Left cardiac atrium (tissue), 4 donors: ENCODE results near the gene FAM174C. TPM values are rescaled to one million over a fixed set of nuclear protein-coding genes. Genes with fewer than 3 reads are reported as not detected.

Experiments used
- ATAC-seq, 2 donors: fragments of 200-7000 bp; cut with Tn5 transposase; one replicate each; pipeline ENCODE4 v1.9.1; 2020; ENCODE audit warnings: mild to moderate bottlenecking in 2 of 2, moderate library complexity in 2 of 2
- DNase-seq: peaks from one replicate; pipeline ENCODE4 v3.0.0-alpha.2; 2020
- intact Hi-C, 2 donors: fragments of 100-400 bp; cut with DNase I; formaldehyde crosslinking; loops; one replicate each; pipeline versions ENCODE4 v1.14.1 to v1.15.1; 2022 to 2023
- total RNA-seq, 2 donors: library from RNA; stranded (reverse); fragmentation: NEBNext Ultra II Directional; extraction: Animal tissue kit (Norgen Biotek cat#: 25700); gene quantifications; one replicate each; pipeline ENCODE4 v1.2.1, GENCODE V29; 2021
- donor health status: DM: no; HTN: yes; CAD: no.
- donor health status: DM: no; HTN: yes; CAD: no; lungs with severe emphysema.
- donor health status: DM: yes; HTN: yes; CAD: no.
- donor health status: Dilated cardiomyopathy.

FAM174C gene
- total RNA-seq, 2 donors from 2014 or later: 19.2 to 21.4 TPM

DNA sequence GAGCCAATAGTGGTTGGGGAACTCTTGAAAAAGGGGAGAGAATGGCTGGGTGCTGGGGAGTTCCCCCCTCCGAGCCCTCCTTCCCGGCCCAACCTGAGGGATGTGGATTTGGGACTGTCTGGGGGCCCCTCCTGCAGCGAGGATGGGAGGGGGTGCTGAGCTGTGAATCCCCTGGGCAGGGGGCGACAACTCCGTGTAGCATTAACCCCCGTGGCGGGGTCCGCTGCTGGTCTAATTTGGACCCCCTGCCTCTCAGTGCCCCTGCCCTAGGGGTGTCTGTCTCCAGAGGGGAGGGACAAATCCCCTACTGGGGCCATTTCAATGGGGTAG lies 17.2 kb upstream of the FAM174C start:
- intact Hi-C loops: no loop called here
- ATAC-seq (no peak), DNase-seq (no peak)

DNA sequence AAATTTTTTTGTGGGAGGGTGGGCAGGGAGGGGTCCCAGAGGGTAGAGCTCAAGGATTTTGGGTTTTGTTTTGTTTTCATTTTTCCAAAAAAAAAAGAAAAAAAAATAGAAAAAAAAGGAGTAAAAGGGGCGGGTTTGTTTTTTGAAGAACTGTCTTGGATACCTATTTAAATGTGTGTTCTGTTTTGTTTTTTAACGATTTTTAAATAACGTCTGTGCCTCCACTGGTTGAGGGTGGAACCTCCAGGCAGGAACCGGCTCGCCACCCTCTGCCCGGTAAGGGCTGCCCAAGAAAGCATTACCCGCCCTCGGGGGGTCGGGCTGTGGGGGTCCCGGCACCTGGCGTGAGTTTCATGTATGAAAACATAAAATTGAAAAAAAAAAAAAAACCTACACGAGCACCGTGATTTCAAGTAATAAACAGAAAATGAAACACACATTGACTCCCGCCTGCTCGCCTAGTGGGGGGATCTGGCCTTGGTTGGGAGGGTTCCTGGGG lies 16.6 kb upstream of the FAM174C start:
- intact Hi-C loops: no loop called here
- ATAC-seq (no peak), DNase-seq (no peak)

DNA sequence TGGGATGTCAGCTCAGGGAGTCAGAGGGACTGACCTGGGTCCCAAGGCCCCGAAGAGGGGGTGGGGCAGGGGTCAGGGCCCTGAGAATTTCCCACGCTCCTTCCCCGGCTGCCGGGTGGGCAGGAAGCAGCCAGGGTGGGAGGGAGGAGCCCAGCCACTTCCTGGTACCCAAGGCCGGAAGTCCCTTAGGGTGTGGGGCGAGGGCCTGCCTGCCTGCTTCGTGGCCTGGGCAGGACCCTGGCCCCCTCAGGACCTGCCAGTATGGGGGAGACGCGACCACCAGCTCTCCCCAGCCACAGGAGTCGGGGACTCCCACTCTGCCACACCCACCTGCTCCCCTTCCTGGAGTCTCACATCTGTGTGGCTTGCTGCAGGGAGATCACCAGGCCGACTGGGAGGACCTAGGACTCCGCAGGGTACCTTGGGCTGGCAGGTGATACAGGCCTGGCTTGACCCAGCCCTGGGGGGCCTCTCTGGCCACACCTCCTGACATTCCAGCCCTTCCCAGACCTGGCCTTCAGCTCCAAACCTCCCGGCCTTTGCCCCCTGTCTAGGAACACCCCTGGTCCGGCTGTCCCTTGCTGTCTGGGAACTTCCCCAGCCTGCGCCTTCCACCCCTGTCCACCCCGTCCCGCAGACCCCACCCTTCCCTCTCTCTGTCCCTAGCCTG lies 16.0 kb upstream of the FAM174C start:
- DNase-seq (peak; percentile 87), ATAC-seq (peak; percentile 7 to 11)
- intact Hi-C loops: no loop called here

DNA sequence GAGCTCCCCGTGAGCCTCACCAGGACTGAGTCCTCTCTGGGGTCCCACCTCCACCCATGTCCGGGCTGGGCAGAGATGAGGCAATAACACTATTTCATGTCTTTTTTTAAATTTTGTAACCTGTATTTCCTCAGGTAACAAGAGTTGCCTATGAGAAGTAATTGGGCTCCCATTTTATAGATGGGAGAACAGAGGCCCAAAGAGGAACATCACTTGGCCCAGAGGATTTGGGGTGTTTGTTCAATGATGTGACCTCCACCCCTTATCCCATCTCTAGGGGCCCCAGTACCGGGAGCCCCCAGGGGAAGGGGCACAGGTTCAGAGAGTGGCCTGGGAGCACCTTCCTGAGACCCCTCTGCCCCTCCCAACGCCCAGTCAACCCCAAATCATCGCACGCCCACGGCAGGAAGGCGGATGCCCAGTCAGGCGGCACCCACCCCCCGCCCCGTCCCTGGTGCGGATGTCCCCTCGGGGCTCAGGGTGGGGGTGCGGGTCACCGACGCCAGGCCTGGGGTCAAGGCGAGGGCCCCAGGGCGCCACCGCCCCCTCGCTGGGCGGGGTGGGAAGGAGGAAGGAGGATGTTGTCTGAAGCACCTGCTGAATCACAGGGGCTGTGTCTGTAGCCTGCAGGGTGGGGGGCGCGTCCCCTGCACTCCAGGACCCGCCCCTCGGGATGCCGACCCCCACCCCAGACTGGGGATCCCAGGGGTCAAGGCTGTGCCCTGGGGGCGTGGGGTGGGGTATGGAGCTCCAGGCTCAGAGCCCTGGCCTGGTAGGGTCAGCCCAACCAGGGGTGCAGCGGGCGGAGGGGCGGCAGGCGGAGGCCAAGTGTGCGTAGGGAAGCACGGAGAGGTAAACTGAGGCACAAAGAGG lies 15.2 kb upstream of the FAM174C start:
- DNase-seq (peak; percentile 61), ATAC-seq (peak; percentile 1 to 3)
- intact Hi-C loops: no loop called here

DNA sequence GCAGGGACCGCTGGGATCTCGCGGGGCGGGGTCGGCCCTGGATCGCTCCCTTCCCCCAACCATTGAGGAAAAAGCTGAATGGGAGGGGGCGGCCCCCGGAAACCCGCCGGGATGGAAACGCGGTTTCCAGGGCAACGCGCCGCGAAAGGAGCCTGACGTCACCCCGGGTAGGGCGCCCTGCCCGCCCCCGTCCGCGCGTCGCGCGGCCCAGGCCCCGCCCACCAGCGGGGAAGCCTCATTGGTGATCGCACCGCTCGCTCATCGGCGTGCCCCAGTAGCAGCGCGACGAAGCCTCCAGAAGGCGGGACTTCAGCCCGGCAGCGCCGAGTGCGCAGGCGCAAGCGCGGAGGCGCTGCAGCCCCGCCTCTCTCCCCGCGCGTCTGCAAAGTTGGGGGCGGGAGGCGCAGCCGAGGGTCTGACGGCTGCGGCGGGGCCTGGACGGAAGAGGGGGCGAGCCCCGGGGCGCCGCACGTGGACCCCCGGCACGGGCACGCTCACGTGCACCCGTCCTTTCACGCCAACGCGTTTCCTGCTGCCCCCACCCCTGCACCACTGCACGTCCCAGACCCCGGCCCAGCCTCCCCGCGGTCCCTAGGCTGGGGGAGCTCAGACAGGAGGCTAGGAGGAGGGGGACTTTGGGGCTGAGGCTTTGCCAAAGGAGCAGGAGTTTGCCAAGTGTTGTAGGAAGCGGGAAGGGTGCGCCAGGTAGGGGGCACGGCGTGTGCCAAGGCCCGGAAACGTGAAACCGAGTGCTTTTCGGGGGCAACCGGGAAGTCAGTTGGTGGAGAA lies 14.4 kb upstream of the FAM174C start:
- DNase-seq (peak; percentile 97), ATAC-seq (peak; percentile 81 to 91)
- intact Hi-C loops: no loop called here

DNA sequence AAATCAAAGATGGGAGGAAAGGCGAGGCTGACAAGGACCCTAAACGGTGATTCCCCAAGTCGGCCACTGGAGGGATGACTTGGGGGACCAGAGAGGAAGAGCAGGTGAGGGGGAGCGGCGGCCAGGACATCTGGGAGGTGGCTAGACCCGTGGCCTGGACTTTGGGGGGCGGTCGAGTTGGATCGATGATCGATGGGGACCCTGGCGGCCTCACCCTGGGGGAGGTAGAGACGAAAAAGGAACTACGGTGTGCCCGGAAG lies 13.9 kb upstream of the FAM174C start:
- ATAC-seq: no peak
- intact Hi-C loops: no loop called here
- DNase-seq: no peak

DNA sequence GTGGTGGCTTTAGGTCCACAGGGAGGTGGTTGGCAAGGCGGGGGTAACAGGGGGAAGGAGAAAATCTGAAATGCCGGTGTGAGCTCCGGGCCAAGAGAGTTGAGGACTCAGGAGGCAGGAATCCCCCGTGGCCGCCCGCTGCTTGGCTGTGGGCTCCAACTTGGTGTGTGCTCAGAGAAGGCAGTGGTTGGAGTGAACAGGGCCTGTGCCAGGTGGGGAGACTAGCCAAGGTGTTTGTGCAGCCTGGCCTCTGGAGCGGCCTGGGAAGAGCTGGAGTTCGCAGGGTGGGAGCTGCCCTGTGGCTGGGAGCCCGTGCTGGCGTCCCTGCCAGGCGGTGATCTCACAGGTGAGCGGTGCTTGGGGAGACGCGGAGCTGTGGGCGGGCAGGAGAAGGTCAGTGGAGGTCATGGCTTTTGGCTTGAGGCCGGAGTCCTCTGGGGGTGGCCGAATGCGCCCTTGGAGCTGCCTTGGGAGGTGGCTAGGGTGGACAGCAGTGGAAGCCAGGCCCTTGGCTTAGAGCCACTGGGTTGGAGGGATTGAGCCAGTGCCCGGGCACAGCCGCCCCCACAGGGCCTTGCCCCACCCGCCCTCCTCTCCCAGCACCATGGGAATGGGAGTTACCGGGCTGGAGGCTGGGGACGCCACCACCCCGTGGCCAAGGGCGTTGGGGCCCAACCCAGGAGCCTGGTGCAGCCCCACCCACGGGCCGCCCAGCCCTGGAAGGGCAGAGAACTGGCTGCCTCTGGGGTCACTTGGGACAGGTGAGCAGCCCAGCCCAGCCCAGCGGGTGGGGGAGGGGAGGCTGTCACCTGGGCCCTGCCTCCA lies 13.3 kb upstream of the FAM174C start:
- DNase-seq (no peak), ATAC-seq (peak; percentile 6 to 22)
- intact Hi-C loops: no loop called here

DNA sequence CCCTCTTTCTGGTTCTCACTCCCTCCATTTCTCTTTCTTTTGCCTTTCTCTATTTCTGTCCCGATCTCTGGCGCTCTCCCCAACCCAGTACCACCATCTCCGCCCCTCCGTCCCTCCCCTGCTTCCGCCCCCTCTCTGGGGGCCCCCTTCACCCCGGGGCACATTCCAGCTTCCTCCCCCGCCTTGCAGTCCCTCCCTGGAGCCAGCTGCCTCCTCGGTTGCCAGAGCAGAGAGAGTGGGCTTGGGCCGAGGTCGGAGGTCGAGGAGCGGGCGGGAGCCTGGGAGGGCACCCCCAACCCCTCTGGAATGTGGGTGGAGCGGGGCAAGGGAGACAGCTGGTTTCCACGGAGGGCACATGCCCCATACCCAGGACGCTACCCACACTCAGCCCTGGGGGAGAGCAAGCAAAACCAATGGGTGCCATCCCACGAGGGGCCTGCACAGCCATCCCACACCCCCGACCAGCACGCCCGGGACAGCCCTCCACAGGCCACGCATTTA lies 12.7 kb upstream of the FAM174C start:
- ATAC-seq: no peak
- intact Hi-C loops: no loop called here
- no peak for DNase-seq

DNA sequence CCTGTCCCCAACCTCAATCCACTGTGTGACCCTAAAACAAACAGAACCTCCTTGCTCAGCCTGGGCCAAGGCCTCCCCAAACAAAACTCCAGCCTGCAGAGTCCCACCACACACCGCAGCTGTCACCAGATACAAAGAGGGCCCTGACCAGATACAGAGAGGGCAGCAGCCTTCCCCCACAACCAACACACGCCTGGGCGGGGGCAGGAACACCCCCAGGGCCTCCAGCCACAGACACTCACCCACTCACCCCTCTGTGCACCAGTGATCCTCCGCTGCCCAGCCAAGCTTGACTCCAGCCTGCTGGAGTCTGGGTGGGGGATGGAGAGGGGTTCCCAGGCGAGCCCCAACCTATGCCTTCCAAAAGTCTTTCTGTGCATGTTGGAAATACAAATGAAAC lies 12.1 kb upstream of the FAM174C start:
- DNase-seq (no peak), ATAC-seq (no peak)
- intact Hi-C loops: no loop called here

DNA sequence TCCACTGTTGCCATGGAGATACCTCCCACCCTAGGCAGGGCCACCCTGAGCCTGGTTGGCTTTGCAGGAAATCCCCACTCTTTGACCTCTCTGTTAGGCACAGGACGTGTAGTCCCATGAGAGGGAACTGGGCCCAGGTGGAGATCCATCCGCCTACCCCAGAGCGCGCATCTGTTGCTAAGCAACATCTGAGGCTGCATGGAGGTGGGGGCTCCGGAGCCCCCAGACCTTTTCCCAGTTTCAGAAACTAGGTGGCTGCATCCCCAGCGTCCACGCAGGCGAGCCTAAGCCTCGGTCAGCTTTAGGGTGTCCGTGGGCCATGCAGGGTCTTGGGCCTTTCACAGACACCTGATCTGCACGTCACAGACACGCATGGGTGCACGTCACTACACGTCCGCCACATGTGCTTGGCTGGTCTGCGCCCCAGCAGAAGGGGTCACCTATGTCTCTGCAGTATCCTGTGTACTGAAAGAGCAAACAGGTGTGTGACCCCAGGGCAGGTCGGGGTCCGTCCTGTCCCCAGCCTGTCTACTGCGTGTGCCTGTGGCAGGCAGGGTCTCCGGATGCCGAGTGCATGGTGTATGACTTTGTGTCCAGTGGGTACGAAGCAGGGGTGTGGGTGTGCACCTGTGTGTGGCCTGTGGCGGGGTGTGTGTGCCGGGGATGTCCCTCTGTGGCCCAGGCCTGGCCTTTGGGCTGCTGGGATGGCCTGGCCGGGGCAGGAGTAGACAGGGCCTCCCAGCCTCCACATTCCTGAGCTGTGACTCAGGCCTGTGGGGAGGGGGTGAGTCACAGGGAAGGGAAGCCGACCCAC lies 10.3 kb upstream of the FAM174C start:
- intact Hi-C loops: no loop called here
- ATAC-seq: peak in 1 of 2 donors; percentile 11
- peak; percentile 84 for DNase-seq

DNA sequence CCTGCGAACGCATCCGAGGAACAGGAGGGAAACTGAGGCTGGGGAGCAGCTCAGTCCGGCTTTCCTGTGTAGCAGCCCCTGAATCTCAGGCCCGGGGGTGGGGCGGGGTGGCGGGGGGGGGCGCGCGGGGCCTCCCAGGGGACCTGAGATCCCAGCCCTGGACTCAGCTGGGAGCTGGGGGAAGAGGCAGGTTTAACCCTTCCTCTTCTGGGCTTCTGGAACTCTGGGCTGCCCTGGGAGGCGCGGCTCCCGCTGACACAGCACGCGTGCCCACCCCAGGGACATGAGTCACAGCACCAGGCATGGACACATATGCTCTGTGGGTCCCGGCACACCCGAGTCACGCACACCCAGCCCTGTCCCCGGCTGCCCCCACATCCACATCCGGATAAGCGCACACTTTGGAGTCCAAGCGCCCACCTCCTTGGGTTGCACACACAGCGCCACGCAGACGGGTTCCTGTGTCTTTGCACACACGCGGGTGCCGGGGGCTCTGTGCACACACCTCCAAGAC lies 9.7 kb upstream of the FAM174C start:
- ATAC-seq: peak in 1 of 2 donors; percentile 2
- DNase-seq: peak; percentile 84
- intact Hi-C loops: loop anchor here in 1 of 2 donors (2.0 kb wide), 1 partner anchor 23 kb away; no protein-coding TSS in a partner anchor

DNA sequence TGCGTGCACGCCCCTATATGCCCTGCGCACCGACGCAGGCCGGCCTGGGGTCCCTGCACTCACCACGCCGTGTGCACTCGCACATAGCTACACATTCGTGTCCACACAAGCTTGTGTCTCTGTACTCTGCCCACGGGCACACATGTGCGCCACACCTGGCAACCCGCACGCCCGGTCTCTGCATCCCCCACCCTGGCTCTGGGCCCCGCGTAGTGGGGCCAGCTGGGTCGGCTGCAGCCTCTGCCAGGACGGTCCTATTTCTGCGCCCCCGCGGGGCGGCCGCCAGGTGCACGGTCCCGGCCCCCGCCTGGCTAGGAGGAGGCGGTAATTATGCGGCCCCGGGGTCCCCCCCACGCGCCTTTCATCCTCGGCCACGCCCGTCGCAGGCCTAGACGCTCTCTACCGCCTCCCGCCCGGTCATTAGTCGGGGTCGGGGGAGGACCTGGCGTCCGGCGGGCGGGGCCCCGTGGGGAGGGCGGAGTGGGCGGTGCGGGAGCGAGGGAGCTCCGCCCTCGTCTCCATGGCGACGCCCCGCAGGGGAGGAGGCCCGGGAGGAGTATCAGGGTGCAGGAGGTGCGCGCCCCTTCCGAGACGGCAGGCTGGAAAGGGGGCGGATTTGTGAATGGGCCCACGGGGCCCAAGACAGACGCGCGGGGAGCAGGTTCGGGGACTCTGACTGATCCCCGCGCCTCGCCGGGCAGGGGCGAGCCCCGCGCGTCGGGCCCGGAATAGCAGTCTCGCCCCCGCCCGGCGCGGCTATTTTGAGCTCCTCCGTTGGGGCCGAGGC lies 9.0 kb upstream of the FAM174C start:
- ATAC-seq (peak; percentile 56 to 65), DNase-seq (peak; percentile 92)
- intact Hi-C loops: loop anchor here in 1 of 2 donors (2.0 kb wide), 1 partner anchor 24 kb away; no protein-coding TSS in a partner anchor

DNA sequence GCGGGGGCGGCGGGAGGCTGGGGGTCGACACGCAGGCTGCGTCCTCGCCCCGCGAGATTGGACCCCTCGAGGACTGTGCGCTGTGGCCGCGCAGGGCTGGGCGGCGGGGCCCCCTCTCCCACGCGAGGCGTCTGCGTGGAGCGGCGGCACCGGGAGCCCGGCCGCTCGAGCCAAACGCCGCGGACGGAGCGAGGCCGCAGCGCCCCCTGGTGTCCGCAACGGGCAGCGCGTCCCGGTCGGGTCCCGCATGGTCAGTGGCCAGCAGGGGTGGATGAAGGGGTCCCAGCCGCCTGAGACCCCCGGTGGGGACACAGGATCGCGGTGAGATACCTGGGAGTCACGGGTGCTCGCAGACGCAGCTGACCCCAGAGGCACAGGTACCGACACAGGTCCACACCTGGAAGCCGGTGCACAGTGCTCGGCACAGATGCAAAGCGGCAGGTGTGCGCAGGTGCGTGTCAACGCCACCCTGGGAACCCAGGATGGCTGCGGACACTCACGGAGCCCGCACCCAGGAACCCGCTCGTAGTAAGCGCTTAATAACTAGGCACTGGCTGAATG lies 8.3 kb upstream of the FAM174C start:
- DNase-seq (peak; percentile 77), ATAC-seq (peak; percentile 20 to 31)
- intact Hi-C loops: loop anchor here (1.0 to 2.0 kb wide), 2 partner anchors 23 to 24 kb away; no protein-coding TSS in a partner anchor

DNA sequence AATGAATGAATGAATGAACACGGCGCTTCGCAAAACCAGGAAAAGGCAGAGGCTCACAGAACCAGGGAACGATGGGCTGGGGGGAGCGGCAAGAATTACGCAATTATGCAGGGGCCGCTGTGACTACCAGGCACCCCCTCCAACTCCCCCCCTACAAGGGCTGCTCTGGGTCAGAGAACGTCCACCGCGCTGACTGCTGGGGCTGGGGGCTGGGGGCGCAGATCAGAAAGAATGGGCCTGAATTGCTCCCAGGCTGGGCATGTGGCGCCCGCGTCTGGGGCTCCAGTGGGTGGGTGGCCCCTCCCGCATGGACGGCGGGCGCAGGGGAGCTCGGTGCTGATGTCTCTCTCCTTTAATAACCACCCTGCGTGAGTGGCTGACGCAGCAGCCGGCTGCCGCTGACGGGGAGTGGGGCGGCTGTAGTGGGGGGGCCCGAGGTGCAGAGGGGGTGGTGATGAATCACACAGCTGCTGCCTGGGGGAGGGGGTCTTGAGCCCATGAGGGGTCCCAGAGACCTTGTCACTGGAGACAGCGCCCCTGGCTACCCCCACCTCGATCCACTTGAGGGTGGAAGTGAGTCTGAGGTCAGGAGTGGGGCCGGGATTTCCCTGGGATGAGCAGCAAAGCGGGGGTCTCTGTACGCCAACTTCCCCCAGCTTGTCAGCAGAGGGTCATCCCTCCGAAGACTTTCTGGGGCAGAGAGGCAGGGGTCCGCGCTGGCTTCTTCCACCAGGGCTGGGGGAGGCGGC lies 7.7 kb upstream of the FAM174C start:
- ATAC-seq (no peak), DNase-seq (no peak)
- intact Hi-C loops: loop anchor here (1.0 to 2.0 kb wide), 2 partner anchors 23 to 25 kb away; no protein-coding TSS in a partner anchor

DNA sequence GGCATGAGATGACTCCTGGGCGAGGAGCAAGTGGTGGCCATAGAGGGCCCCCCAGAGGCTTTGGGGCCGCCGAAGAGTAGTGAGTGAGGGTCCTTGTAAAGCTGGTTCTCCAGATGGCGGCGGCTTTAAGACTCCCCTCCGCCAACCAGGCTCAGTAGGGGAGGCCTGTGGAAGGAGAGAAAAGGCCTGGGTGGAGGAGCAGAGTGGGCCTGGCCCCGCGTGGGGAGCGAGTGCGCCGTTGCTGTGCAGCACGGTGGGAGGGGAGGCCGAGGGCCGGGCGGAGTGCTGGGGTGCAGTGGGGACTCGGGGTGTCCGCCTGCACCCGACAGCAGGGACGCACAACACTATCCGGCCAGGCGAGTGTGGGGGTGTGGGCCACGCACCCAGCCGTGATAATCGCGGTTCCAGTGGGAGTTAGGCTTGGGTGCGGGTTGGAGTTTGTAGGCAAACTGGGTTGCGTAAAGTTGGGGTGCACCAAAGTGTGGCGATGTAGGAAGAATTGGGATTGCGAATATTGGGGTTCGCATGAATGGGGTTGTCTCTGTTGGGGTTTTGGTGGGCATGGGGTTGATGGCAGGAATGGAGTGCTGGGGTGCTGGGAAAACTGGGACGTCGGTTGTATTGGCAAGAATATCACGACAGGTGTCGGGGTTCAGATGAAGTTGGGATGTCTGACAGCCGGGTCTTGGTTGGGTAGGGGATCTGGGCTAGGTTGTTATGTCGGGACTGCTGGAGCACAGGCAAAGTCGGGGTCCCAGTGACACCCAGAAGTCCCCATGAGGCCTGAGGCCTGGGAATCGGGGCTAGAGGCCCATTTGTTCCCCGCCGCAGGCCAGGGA lies 6.9 kb upstream of the FAM174C start:
- DNase-seq (no peak), ATAC-seq (no peak)
- intact Hi-C loops: no loop called here
